HK-2 (cell line): ENCODE measurements around the gene TSPAN17.
"Not testable (repeated sequence)": the region's sequence is repeated elsewhere in the genome, so short reads cannot be mapped to it uniquely, and the experiment has no call there.

Experiments used
- DNase-seq: peaks from one replicate; pipeline ENCODE4 v3.0.0-alpha.2; 2018; ENCODE audit not compliant: unreplicated experiment

Gene TSPAN17

GRCh38 chr5:176680226-176680563 lies 32.9 kb downstream of the TSPAN17 start:
- DNase-seq, result no peak

GRCh38 chr5:176682016-176682531 lies 34.8 kb downstream of the TSPAN17 start:
- DNase-seq, result no peak

DNA sequence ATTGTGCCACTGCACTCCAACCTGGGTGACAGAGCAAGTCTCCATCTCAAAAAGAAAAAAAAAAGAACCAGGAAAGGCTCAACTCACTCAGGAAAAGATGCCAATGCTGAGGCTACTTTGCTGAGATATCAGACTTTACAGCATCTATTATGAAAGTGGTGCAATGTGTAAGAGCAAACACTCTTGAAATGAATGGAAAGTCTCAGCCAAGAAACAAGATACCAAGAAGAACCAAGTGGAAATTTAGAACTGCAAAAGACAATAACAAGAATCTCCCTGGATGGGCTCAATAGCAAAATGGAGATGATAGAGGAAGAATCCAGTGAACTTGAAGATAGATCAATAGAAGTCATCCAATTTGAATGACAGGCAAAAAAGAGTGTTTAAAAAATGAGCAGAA lies 37.7 kb downstream of the TSPAN17 start:
- no peak for DNase-seq

DNA sequence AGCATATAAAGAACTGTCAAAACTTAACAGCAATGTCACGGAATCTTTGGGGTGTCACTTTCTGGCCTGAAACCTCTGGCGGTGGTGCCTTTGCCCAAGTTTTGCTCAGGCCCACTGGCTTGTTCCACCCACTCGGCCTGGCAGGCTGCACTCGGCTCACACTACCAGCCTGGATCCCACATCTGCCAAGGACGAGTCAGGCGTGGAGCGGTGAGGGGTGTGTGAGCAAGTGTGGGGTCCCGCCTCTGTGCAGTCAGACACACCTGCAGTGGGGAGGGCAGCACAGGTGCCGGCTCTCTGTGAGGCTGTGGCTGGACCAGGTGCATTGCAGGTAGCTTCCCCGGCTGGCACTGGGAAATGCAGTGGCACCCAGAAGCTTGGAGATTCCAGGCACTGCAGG lies 40.0 kb downstream of the TSPAN17 start:
- no peak for DNase-seq

- no peak for DNase-seq
These were observed 40.6 kb downstream of the TSPAN17 start for GRCh38 chr5:176687881-176688280.

DNA sequence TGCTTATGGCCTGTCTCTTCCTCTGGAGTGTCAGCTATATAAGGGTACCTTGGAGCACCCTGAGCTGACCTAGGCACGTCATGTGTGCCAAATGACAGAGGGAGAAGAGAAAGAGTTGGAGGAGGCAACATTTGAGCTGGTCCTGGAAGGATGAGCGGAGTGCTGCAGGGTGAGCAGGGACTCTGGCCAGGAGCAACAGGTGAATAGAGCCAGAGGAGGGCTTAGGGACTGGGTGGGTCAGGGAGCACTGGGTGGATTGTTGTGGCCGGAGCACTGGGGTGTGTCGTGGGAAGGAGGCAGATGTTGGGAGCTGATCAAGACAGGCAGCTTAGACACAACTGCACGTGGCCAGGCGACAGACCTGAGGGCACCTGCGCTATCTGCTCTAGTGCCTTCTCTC lies 43.6 kb downstream of the TSPAN17 start:
- no peak for DNase-seq

DNA sequence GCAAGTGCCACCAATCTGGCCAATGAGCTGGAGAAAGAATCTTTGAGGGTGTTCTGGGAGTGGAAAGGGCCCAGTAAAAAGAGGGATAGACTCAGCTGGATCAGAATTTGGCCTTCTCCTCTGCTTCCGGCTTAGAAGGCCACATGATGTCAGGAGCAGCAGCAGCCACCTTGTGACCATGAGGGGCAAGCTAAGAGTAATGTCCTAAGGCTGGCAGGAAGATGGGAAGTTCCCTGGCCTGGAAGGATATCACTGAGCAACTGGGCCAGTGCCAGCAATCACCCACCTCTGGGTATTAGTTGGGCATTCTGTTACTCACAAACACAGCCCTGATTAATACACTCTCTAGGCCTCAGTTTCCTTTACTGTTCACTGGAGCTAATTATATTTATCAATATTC lies 44.2 kb downstream of the TSPAN17 start:
- DNase-seq, result no peak

DNA sequence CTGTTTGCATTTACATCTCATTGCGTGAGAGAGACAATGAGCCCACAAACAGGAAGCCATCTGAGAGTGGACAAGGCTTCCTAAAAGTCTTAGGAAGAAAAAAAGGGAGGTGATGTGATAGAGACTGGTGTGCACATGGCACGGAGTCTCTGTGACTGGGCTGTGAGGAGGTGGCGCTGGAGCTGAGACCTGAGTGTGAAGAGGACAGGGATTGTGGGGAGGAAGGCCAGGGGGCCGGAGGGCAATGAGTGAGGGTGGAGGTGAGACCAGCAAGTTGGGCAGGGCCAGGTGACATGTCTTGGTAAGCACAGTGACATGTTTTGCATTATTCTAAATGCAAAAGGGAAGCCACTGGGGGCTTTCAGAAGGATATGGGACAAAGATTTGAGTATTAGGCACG lies 45.0 kb downstream of the TSPAN17 start:
- DNase-seq, result no peak

DNA sequence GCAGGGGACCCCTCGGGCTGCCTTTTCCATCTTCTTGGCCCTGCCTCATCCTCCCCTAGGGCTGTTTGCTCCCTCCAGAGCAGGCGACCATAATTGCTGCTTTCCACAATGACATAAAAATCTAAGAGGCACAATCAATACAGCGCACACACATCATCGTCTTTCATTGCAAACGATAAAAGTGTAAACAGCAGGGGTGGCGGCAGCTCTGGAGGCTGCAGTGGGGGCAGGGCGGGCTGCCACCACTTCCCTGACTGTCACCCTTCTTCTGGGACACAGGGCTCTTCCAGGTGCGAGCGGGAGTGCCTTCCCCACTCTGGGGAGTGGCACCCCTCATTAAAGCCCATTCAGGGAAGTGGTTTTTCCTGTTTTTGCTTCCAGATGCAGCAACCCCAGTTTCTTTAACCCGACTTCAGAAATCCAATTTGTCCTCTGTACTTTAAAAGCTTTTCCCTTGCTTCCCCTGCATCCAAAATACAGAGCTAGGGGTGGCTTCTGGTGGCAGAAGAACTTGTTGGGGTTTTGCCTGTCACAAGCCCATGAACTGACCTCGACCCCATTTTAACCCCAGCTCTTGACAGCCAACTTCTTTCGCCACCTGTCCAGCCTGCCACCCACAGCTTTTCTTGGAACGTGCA lies 45.7 kb downstream of the TSPAN17 start:
- no peak for DNase-seq

DNA sequence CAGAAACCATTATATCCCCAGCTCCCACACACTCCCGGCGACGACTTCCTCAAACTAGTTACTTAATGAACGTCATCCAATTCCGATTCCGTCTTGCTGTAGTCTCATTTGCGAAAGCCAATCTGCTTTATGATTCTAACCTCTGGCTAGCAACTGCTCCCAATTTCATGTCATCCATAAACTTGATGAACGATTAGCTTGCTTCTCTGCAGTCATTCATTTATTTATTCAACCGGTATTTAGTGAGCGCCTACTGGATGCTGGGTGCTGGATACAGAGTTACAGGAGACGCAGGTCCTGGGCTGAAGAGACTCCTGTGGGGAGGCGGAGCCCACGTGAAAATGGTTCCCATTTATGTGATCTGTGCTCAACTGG lies 46.2 kb downstream of the TSPAN17 start:
- no peak for DNase-seq

DNA sequence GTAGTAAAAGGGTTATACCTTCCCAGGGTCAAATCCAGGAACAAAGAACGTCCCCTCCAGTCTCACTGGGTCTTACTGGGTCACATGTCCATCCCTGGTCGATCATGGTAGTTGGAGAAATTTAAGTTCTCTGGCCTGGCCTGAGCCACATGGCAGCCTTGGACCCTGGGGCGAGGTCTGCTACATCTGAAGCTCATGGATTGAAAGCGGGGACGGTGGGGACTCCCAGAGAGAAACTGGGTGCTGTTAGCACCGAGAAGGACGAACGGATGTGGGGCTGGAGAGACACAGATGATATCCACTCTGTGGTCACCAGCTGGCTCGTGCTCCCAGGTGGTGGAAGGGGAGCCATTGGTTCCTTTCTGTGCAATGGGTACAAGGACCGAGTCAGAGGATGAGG lies 46.9 kb downstream of the TSPAN17 start:
- DNase-seq, result no peak

GRCh38 chr5:176694631-176695030 lies 47.3 kb downstream of the TSPAN17 start:
- DNase-seq, result no peak

DNA sequence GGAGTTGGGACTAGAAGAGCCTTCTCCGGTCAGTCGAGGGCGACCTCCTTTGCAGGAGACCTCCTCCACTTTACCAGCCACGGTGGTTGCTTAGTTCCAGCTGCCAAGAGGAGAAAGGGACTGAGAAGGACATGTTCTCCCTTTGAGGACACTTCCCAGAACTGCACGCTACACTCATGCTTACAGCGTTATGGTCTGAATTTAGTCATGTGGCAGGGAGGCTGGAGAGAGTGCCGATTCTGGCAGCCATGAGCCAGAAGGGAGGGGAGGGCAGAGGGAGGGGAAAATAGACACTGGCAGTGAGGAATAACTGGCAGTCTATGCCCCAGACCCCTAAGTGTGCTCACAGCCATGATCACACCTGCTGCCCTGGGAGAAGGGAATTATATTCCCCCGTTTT lies 47.8 kb downstream of the TSPAN17 start:
- no peak for DNase-seq

- no peak for DNase-seq
These were observed 50.1 kb downstream of the TSPAN17 start for GRCh38 chr5:176697267-176697933.

- DNase-seq, result no peak
These were observed 50.8 kb downstream of the TSPAN17 start for GRCh38 chr5:176697934-176698538.

- DNase-seq, result not testable (repeated sequence)
These were observed 52.2 kb downstream of the TSPAN17 start for GRCh38 chr5:176699446-176699845.

DNA sequence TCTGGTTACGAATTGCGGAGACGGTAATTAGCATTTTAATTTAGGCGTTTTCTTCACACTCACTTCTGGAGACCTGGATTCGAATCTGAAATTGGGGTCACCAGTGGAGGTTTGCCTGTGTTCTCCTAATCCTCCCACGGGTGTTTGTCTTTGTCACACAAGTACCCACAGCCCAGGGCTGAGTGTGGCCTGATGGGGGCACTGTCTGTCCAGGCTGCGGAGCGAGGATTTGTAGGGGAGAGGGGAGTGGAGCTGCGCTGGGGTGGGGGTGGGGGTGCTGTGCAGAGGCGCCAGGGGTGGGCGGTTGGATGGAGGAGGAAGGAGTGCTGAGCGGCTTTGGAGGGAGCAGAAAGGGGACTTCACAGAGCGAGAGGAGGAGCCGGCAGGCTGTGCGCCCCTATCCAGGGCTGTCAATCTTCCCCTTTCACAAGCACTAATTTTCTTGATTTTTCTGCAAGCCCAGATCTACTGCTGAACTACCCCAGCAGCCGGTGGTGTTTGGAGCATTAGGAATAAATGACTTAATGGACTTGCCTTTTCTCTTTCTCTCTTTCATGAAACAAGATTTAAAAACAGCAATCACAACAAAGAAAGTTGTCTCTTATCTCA lies 53.1 kb downstream of the TSPAN17 start:
- no peak for DNase-seq

DNA sequence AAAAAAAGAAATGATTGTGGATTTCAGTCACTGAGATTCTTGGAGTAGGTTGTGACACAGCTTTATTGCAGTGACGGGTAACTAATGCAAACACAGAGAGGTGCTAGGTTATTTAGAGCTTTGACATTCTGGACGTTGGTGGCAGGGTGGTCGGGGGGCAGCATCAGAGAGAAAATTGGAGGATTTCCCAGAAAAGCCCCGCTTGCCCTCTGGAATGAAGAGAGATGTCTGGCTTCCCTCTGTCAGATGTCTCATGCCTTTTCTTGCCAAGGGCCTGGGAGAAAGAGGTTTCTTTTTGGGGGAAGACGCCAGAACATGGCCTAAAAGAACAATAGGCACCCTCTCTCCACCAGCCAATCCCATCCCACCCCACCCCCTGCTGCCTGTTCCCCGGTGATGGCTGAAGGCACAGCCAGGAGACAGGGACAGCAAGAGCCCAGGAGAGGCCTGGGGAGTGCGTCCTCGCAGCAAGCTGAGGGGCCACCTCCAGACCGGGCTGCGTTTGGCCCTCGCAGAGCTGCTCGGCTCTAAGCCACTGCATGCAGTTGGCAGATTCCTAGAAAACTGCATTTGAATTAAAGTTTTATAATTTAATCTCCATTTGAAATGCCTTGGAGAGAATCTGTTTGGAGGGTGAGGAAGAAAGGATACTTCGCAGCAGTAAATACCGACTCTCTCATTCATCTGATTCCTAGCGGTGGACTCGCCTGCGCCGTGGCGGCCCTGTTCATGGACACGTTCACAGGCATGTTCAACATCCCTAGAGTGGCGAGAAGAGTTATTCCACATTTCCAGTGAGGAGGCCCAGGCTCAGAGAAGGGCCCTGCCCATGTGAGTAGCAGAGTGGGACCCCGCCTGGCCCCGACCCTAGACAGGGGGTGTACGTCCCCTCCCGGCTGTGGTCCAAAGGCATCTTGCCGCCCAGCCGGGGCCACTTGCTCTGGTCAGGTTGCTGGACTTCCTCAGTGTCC lies 55.7 kb downstream of the TSPAN17 start:
- no peak for DNase-seq

DNA sequence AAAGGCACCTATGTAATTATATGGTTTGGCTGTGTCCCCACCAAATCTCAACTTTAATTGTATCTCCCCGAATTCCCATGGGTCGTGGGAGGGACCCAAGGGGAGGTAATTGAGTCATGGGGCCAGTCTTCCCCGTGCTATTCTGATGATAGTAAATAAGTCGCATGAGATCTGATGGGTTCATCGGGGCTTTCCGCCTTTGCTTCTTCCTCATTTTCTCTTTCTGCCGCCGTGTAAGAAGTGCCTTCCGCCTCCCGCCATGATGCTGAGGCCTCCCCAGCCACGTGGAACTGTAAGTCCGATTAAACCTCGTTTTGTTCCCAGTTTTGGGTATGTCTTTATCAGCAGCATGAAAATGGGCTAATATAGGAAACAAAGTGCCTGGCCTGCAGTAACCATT lies 56.6 kb downstream of the TSPAN17 start:
- no peak for DNase-seq

- no peak for DNase-seq
These were observed 57.1 kb downstream of the TSPAN17 start for GRCh38 chr5:176704355-176704754.

DNA sequence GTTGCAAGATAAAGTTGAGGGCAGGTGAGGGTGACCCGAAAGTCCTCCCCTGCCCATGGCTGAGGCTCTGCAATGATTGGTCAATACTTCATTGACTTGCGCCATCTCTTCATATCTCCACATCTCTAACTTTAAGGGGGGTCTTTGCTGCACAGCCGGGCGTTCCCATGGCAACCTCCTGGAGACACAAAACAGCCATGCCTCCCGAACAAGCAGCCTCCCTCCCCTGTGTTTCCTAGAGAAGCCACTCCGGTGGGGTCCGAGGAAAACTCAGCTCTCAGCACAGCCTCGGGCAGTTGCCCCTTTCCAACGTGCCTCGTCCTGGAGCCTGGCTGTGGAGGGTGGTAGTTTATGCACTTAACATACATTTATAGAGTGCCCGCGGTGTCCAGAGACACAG lies 57.5 kb downstream of the TSPAN17 start:
- no peak for DNase-seq
